ENCODE results near the gene KLHDC10. TPM values are rescaled to one million over a fixed set of nuclear protein-coding genes. Genes with fewer than 3 reads are reported as not detected.
"Not testable (repeated sequence)": the region's sequence is repeated elsewhere in the genome, so short reads cannot be mapped to it uniquely, and the experiment has no call there.

KLHDC10 gene
- total RNA-seq, 1 donor from 2014 or later: 20.8 TPM

- no peak for ATAC-seq
Measured at GRCh38 chr7:130079846-130080394, 9.6 kb downstream of the KLHDC10 start.

GRCh38 chr7:130083497-130083896, 13.2 kb downstream of the KLHDC10 start:
- not testable (repeated sequence) for ATAC-seq

- ATAC-seq: peak; percentile 37
Measured at GRCh38 chr7:130084037-130084875, 13.9 kb downstream of the KLHDC10 start.

- ATAC-seq: not testable (repeated sequence)
Measured at GRCh38 chr7:130085235-130085634, 14.9 kb downstream of the KLHDC10 start.

GRCh38 chr7:130086938-130087337, 16.6 kb downstream of the KLHDC10 start:
- no peak for ATAC-seq

GRCh38 chr7:130087364-130087763, 17.0 kb downstream of the KLHDC10 start:
- no peak for ATAC-seq

- ATAC-seq: no peak
Measured at GRCh38 chr7:130090745-130091532, 20.6 kb downstream of the KLHDC10 start.

- no peak for ATAC-seq
Measured at GRCh38 chr7:130091999-130092398, 21.7 kb downstream of the KLHDC10 start.

- ATAC-seq: no peak
Measured at GRCh38 chr7:130092598-130092997, 22.3 kb downstream of the KLHDC10 start.

- no peak for ATAC-seq
Measured at GRCh38 chr7:130095812-130096211, 25.5 kb downstream of the KLHDC10 start.

GRCh38 chr7:130096243-130096827, 26.0 kb downstream of the KLHDC10 start:
- ATAC-seq: no peak

GRCh38 chr7:130099331-130099730, 29.0 kb downstream of the KLHDC10 start:
- ATAC-seq: no peak

- ATAC-seq: no peak
Measured at GRCh38 chr7:130102588-130102987, 32.3 kb downstream of the KLHDC10 start.

- ATAC-seq: no peak
Measured at GRCh38 chr7:130107949-130108674, 37.8 kb downstream of the KLHDC10 start.

- no peak for ATAC-seq
Measured at GRCh38 chr7:130108809-130109208, 38.5 kb downstream of the KLHDC10 start.

- ATAC-seq: no peak
Measured at GRCh38 chr7:130112093-130112492, 41.8 kb downstream of the KLHDC10 start.

- no peak for ATAC-seq
Measured at GRCh38 chr7:130112662-130113425, 42.5 kb downstream of the KLHDC10 start.

- ATAC-seq: not testable (repeated sequence)
Measured at GRCh38 chr7:130113426-130113805, 43.1 kb downstream of the KLHDC10 start.

GRCh38 chr7:130113887-130114286, 43.6 kb downstream of the KLHDC10 start:
- no peak for ATAC-seq

GRCh38 chr7:130114374-130114773, 44.0 kb downstream of the KLHDC10 start:
- no peak for ATAC-seq

- peak; percentile 91 for ATAC-seq
Measured at GRCh38 chr7:130114776-130115175, 44.4 kb downstream of the KLHDC10 start.

GRCh38 chr7:130118294-130118693, 48.0 kb downstream of the KLHDC10 start:
- ATAC-seq: no peak

Data from esophagus mucosa (tissue), 1 donor.